ENCODE measurements around the gene SLC7A1.

DNA sequence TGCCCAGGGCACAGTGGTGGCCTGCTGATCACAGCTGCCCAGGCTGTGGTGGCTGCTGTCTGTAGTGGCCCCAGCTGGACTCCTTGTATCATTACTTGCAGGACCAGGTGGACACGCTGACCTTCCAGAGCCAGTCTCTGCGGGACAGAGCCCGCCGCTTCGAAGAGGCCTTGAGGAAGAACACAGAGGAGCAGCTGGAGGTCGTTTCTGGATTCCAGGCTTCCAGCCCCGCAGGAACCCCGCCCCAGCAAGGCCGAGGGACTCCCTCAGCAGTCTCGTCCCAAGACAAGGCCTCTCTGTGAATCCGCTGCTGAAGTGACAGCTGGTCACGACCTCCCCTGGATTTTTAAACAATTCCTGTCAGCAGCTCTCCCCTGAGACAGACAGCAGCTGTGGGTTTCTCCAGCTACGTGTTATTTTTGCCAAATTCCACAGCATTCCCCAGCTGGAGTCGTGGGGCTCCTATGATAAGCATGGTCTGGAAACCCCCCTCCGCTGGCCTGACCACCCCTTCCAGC is 98.3 kb downstream of the SLC7A1 start:
- TF ChIP-seq, protein P1, sequence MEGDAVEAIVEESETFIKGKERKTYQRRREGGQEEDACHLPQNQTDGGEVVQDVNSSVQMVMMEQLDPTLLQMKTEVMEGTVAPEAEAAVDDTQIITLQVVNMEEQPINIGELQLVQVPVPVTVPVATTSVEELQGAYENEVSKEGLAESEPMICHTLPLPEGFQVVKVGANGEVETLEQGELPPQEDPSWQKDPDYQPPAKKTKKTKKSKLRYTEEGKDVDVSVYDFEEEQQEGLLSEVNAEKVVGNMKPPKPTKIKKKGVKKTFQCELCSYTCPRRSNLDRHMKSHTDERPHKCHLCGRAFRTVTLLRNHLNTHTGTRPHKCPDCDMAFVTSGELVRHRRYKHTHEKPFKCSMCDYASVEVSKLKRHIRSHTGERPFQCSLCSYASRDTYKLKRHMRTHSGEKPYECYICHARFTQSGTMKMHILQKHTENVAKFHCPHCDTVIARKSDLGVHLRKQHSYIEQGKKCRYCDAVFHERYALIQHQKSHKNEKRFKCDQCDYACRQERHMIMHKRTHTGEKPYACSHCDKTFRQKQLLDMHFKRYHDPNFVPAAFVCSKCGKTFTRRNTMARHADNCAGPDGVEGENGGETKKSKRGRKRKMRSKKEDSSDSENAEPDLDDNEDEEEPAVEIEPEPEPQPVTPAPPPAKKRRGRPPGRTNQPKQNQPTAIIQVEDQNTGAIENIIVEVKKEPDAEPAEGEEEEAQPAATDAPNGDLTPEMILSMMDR (IDR thresholded peaks at IDR 0.05; ENCODE audit: low read depth, low read length, poor library complexity, severe bottlenecking), result no peak
- TF ChIP-seq EZH2phosphoT487 (IDR thresholded peaks at IDR 0.05; ENCODE audit: borderline replicate concordance, low read length), result no peak

Data from DOHH2 (cell line).